MM.1S (cell line): Measurements from ENCODE around the gene TBC1D2.

Source experiments
- DNase-seq: peaks from one replicate; pipeline ENCODE4 v3.0.0-alpha.2; 2015
- H2AFZ ChIP-seq: fragments of 300-600 bp; sonication (generic); 2 replicates; pipeline ENCODE4 v1.6.0; 2016; ENCODE audit warnings: antibody characterized with exemption, low read length
- H3F3A ChIP-seq: fragments of 300-600 bp; sonication (generic); 2 replicates; pipeline ENCODE4 v1.6.1; 2016; ENCODE audit warnings: mild to moderate bottlenecking, antibody characterized with exemption, low read length, moderate library complexity, mixed read lengths; ENCODE audit not compliant: insufficient read depth
- H3K27ac ChIP-seq: fragments of 300-600 bp; sonication (generic); 2 replicates; pipeline ENCODE4 v1.5.1; 2016; ENCODE audit warnings: mild to moderate bottlenecking, low read length
- H3K27me3 ChIP-seq: fragments of 300-600 bp; sonication (generic); replicated peaks from 2 replicates; pipeline ENCODE4 v1.6.0; 2016; ENCODE audit warnings: low read length; ENCODE audit not compliant: insufficient read depth
- H3K36me3 ChIP-seq: fragments of 300-600 bp; sonication (generic); replicated peaks from 2 replicates; pipeline ENCODE4 v1.6.1; 2016; ENCODE audit warnings: mild to moderate bottlenecking, low read length, mixed read lengths; ENCODE audit not compliant: insufficient read depth
- H3K4me1 ChIP-seq: fragments of 300-600 bp; sonication (generic); 2 replicates; pipeline ENCODE4 v1.6.1; 2016; ENCODE audit warnings: low read length, mixed read lengths
- H3K4me2 ChIP-seq: fragments of 300-600 bp; sonication (generic); 2 replicates; pipeline ENCODE4 v1.6.0; 2016; ENCODE audit warnings: low read depth, low read length
- H3K4me3 ChIP-seq: fragments of 300-600 bp; sonication (generic); 2 replicates; pipeline ENCODE4 v1.5.1; 2016; ENCODE audit warnings: low read length, mixed read lengths
- H3K79me2 ChIP-seq: fragments of 300-600 bp; sonication (generic); 2 replicates; pipeline ENCODE4 v1.6.1; 2016; ENCODE audit warnings: mixed run types, low read length, mixed read lengths
- H3K9ac ChIP-seq: fragments of 300-600 bp; sonication (generic); 2 replicates; pipeline ENCODE4 v1.6.1; 2016; ENCODE audit warnings: low read length, mixed read lengths
- H3K9me2 ChIP-seq: fragments of 300-600 bp; sonication (generic); replicated peaks from 2 replicates; pipeline ENCODE4 v1.6.1; 2016; ENCODE audit warnings: mild to moderate bottlenecking, low read length, mixed read lengths; ENCODE audit not compliant: insufficient read depth
- H3K9me3 ChIP-seq: fragments of 300-600 bp; sonication (generic); replicated peaks from 2 replicates; pipeline ENCODE4 v1.6.1; 2016; ENCODE audit warnings: mild to moderate bottlenecking, low read length, mixed read lengths; ENCODE audit not compliant: insufficient read depth
- H4K20me1 ChIP-seq: fragments of 300-600 bp; sonication (generic); 2 replicates; pipeline ENCODE4 v1.6.1; 2016; ENCODE audit warnings: mild to moderate bottlenecking, low read length, moderate library complexity, mixed read lengths; ENCODE audit not compliant: insufficient read depth
- EZH2 ChIP-seq: fragments of 300-600 bp; sonication (generic); optimal IDR thresholded peaks from 2 replicates; pipeline ENCODE3; 2017; ENCODE audit warnings: low read depth, mild to moderate bottlenecking, antibody characterized with exemption, low read length, mixed read lengths
- EZH2phosphoT487 ChIP-seq: fragments of 300-600 bp; sonication (generic); IDR thresholded peaks from 2 replicates; pipeline ENCODE4 v1.6.1; 2018; ENCODE audit warnings: antibody characterized with exemption, low read length
- TF ChIP-seq, protein P1 (sequence below): fragments of 300-600 bp; sonication (generic); IDR thresholded peaks from 2 replicates; pipeline ENCODE4 v1.5.1; 2016; ENCODE audit warnings: antibody characterized with exemption, low read length, mixed read lengths

Gene TBC1D2

DNA sequence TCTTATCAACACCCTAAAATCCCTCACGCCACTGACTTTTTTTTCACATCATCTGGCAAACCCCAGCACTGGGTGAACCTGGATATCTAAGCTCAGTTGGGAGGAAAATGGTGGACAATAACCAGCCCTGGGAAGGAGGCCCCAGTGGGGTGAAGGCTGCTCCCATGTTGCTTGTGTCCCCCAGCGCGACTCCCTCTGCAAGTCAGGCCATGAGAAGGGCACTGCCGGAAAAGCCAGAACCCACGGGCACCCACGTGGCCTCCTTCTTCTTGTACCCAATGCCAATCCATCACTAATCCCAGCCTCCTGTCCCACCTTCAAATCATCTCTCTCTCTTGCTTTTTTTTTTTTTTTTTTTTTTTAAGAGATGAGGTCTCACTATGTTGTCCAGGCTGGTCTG, 74.5 kb downstream of the TBC1D2 start:
- no peaks in the 10 kb centered on the region for H3K27me3 ChIP-seq
- no peak overlapping the region for H3K4me2 ChIP-seq
- no peak for TF ChIP-seq EZH2
- no peak for TF ChIP-seq EZH2phosphoT487
- TF ChIP-seq, protein P1, sequence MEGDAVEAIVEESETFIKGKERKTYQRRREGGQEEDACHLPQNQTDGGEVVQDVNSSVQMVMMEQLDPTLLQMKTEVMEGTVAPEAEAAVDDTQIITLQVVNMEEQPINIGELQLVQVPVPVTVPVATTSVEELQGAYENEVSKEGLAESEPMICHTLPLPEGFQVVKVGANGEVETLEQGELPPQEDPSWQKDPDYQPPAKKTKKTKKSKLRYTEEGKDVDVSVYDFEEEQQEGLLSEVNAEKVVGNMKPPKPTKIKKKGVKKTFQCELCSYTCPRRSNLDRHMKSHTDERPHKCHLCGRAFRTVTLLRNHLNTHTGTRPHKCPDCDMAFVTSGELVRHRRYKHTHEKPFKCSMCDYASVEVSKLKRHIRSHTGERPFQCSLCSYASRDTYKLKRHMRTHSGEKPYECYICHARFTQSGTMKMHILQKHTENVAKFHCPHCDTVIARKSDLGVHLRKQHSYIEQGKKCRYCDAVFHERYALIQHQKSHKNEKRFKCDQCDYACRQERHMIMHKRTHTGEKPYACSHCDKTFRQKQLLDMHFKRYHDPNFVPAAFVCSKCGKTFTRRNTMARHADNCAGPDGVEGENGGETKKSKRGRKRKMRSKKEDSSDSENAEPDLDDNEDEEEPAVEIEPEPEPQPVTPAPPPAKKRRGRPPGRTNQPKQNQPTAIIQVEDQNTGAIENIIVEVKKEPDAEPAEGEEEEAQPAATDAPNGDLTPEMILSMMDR = no peak
- H3K36me3 ChIP-seq = no peaks in the 10 kb centered on the region
- no peaks in the 10 kb centered on the region for H3K79me2 ChIP-seq
- no peaks in the 10 kb centered on the region for H3K9me3 ChIP-seq
- H3K27ac ChIP-seq = no peak overlapping the region
- H2AFZ ChIP-seq = no peak overlapping the region
- H4K20me1 ChIP-seq = no peaks in the 10 kb centered on the region
- no peaks in the 10 kb centered on the region for H3F3A ChIP-seq
- H3K4me1 ChIP-seq = no peaks in the 10 kb centered on the region
- DNase-seq = no peak
- no peak overlapping the region for H3K4me3 ChIP-seq
- no peaks in the 10 kb centered on the region for H3K9me2 ChIP-seq
- no peak overlapping the region for H3K9ac ChIP-seq

DNA sequence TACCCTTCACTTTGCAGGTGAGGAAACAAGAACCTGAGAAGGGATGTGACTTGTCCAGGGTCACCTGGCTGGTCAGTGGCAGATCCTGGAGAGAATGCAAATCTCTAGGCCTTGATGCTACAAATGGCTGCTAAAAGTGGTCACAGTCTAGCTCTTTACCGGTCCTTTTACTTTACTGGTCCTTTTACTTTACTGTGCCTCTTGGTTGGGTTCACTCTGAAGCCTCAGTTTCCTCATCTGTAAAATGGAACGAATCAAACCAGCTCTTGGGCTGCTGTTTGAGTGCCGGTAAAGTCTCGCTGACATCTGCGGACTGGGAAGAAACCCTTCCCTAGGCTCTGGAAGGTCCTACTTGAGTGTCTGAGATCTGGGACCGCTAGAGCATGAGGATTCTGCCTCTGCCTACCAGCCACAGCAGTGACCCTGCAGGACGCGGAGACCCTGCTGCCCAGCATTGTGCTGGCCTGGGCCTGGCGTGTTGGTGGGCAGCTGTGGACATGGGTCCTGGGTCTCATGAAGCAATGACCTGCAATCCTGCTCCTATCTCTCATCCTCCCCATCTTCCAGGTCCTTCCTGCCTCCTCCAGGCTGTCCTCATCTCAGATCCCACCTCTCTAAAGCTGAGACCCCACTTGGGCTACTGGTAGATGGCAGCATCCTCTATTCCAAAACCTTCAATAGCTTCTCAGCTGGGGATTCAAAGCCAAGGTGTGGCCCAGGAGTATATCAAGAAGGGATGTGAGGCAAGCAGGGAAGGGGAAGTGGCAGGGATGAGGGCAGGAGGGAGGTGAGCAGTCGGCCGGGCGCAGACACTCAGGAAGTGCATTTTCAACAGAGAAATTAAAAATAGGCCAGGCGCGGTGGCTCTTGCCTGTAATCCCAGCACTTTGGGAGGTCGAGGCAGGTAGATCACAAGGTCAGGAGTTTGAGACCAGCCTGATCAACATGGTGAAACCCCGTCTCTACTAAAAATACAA, 76.3 kb downstream of the TBC1D2 start:
- no peak overlapping the region for H3K4me3 ChIP-seq
- H2AFZ ChIP-seq = no peak overlapping the region
- DNase-seq = no peak
- no peaks in the 10 kb centered on the region for H3K79me2 ChIP-seq
- H3F3A ChIP-seq = no peaks in the 10 kb centered on the region
- H3K9me2 ChIP-seq = no peaks in the 10 kb centered on the region
- H3K4me2 ChIP-seq = no peak overlapping the region
- H3K9ac ChIP-seq = no peak overlapping the region
- no peaks in the 10 kb centered on the region for H3K36me3 ChIP-seq
- TF ChIP-seq, protein P1 = no peak
- no peak for TF ChIP-seq EZH2
- H3K27me3 ChIP-seq = no peaks in the 10 kb centered on the region
- no peaks in the 10 kb centered on the region for H4K20me1 ChIP-seq
- no peaks in the 10 kb centered on the region for H3K4me1 ChIP-seq
- H3K9me3 ChIP-seq = no peaks in the 10 kb centered on the region
- no peak overlapping the region for H3K27ac ChIP-seq

DNA sequence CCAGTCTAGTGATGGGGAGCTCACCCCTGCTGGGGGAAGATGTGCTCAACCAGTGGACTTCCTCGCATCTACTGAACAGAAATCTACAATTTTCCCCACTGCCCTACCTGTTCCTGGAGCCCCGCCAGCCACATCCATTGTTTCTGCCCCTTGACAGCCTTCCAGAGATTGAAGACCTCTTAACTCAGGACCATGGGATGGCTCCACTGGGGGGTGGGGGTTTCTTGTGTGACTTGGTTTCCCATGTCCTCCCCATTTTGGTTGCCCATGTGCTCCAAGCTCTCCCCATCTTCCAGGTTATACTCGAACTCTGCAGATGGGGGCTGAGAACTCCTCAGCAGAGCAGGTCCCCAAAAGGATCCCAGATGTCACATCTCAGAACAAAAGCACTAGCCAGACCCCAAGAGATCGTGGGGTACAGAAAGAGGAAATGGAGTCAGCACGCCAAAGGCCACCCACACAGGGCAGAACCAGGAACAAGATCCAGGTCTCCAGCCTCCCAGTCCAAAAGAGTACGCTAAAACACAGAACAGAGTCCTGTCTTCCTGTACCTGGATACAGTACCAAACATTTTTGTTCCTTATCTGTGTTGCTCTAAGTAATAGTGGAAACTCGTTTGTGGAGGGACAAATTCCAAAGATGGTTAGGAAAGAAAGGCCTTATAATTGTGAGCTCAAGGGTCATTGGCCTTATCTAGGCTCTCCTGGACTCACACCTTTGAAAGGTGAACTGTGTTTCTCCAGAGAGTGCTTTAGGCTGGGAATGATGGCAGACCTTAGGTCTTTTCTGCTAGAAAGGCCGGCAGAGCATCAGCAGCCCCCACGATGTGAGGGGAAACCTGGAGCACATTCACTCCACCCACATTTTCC, 78.8 kb downstream of the TBC1D2 start:
- H3K27me3 ChIP-seq = no peaks in the 10 kb centered on the region
- no peak for DNase-seq
- H3K9ac ChIP-seq = no peak overlapping the region
- H2AFZ ChIP-seq = no peak overlapping the region
- no peaks in the 10 kb centered on the region for H3K79me2 ChIP-seq
- H3K9me3 ChIP-seq = no peaks in the 10 kb centered on the region
- H3K36me3 ChIP-seq = no peaks in the 10 kb centered on the region
- no peaks in the 10 kb centered on the region for H3F3A ChIP-seq
- H4K20me1 ChIP-seq = no peaks in the 10 kb centered on the region
- no peak overlapping the region for H3K27ac ChIP-seq
- no peak overlapping the region for H3K4me2 ChIP-seq
- TF ChIP-seq EZH2 (no peak), EZH2phosphoT487 (no peak)
- TF ChIP-seq, protein P1 = no peak
- no peaks in the 10 kb centered on the region for H3K9me2 ChIP-seq
- H3K4me1 ChIP-seq = no peaks in the 10 kb centered on the region
- H3K4me3 ChIP-seq = no peak overlapping the region
